GM12891 (cell line): ENCODE results near the gene DCDC2.

Experiments used
- DNase-seq: peaks from one replicate; pipeline ENCODE4 v3.0.0; 2011; ENCODE audit warnings: low spot score; ENCODE audit not compliant: insufficient read length
- FAIRE-seq: peaks from 2 replicates; lab custom pipeline; 2011; peaks lifted over from hg19 to GRCh38; lab: Jason Lieb, UNC
- PAX5 ChIP-seq: IDR thresholded peaks from 2 replicates; pipeline ENCODE4 v1.6.1; 2011; ENCODE audit warnings: low read length, moderate library complexity, mild to moderate bottlenecking; ENCODE audit not compliant: insufficient read depth, severe bottlenecking
- POLR2A ChIP-seq: IDR thresholded peaks from 2 replicates; pipeline ENCODE4 v1.6.1; 2011; ENCODE audit warnings: low read depth, low read length, control low read depth
- POLR2AphosphoS5 ChIP-seq: IDR thresholded peaks from 2 replicates; pipeline ENCODE4 v1.6.1; 2011; ENCODE audit warnings: low read depth, low read length, control low read depth
- POU2F2 ChIP-seq: IDR thresholded peaks from 2 replicates; pipeline ENCODE4 v1.6.1; 2011; ENCODE audit warnings: low read depth, mild to moderate bottlenecking, control low read depth, low read length, moderate library complexity
- SPI1 ChIP-seq: IDR thresholded peaks from 2 replicates; pipeline ENCODE4 v1.6.1; 2011; ENCODE audit warnings: low read depth, low read length, control low read depth
- TAF1 ChIP-seq: IDR thresholded peaks from 2 replicates; pipeline ENCODE4 v1.6.1; 2011; ENCODE audit warnings: low read depth, low read length, control low read depth

The DCDC2 gene

DNA sequence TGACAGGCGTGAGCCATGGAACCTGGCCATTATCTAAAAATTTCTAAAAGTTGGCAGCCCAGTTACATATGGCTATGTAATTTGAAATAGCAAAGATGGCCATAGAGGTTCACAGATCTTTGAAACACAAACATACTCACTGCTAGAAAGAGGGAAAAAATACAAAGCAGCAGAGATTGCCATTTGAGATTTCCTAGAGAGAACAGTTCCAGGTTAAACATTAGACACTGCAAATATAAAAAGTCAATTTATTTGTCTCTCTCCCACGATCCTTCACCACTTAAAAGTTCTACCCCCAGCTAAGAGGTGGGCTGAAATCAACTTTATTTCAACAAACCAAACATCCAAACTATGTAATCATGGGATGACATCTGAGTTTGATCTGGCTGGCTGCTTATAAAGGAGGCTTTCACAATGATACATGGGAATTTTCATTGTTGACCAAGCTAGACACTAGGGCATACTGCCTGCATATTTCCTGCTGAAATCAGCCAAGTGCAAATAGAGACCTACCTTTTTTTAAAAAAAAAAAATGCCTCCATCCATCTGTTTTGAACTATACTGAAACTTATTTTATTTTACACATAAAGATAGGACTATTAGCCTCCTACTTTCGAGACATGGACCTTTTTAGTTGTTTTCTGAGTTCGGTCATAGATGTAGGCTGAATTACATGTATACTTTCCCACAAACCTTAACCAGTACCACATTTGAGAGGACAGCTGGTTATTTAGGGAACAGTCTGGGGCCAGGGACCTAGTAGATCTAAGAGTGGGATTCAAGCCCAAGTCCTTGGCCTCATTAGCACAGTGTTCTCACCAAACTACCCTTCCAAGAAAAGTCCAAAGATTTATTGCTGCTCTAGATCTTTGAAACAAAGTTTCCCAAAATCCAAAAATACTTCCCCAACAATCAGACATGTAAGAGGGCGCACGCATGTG is 16.6 kb downstream of the DCDC2 start:
- FAIRE-seq (no peak), DNase-seq (no peak)
- TF ChIP-seq SPI1 (no peak), POU2F2 (no peak), POLR2A (no peak), PAX5 (no peak), TAF1 (no peak), POLR2AphosphoS5 (no peak)

DNA sequence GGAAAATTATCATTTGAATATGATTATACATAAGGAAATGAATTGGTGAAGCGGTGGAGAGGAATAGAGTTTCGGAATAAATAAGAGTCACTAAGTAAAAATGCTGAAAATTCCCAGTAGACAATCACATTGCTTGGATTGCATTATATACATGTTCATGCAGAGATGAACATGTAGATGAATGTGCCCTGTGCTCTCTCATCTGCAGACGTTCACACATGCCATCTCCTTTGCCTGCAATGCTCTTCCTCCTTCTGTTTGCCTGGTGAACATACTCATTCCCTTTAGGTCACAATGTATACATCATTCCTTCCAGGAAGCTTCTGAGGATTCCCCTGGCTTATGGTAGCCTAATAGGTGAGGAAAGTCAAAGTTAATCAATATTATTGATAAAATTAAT is 17.9 kb downstream of the DCDC2 start:
- DNase-seq (no peak), FAIRE-seq (no peak)
- TF ChIP-seq SPI1 (no peak), POLR2AphosphoS5 (no peak), TAF1 (no peak), POLR2A (no peak), POU2F2 (no peak), PAX5 (no peak)

DNA sequence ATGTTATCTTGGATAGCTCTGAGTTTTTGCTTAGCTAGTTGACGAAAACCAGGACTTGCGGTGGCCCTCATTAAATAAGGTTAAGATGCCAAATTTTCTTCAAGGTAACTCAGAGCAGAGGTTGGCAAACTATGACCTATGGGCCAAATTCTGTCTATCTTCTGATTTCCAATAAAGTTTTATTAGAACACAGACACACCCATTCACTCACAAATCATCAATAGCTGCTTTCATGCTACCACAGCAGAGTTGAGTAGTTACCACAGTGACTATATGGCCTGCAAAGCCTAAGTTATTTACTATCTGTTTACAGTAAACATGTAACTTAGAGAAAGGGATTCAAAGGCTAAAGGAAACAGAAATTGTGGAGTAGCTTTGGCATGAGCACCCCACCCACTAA is 23.6 kb downstream of the DCDC2 start:
- DNase-seq (no peak), FAIRE-seq (no peak)
- TF ChIP-seq TAF1 (no peak), POU2F2 (no peak), POLR2AphosphoS5 (no peak), PAX5 (no peak), SPI1 (no peak), POLR2A (no peak)

DNA sequence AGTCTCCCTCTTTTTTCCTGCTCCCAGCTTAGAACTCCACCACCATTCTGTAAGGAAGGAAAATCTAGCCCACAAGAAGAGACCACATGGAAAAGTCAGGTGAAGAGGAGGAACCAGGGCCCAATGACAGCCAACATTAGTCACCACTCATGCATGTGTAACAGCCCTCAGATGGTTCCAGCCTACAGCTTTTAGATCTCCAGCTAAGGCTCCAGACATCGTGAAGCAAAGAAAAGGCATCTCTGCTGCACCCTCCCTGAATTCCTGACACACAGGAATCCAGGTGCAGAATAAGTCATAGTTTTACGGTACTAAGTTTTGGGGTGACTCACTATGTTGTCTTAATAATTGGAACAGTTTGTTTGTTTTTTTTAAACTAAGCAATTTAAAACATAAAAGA is 25.5 kb downstream of the DCDC2 start:
- FAIRE-seq (no peak), DNase-seq (no peak)
- no peak for TF ChIP-seq TAF1
- no peak for TF ChIP-seq POU2F2
- TF ChIP-seq POLR2AphosphoS5, result no peak
- TF ChIP-seq SPI1, result no peak
- TF ChIP-seq POLR2A, result no peak
- no peak for TF ChIP-seq PAX5

DNA sequence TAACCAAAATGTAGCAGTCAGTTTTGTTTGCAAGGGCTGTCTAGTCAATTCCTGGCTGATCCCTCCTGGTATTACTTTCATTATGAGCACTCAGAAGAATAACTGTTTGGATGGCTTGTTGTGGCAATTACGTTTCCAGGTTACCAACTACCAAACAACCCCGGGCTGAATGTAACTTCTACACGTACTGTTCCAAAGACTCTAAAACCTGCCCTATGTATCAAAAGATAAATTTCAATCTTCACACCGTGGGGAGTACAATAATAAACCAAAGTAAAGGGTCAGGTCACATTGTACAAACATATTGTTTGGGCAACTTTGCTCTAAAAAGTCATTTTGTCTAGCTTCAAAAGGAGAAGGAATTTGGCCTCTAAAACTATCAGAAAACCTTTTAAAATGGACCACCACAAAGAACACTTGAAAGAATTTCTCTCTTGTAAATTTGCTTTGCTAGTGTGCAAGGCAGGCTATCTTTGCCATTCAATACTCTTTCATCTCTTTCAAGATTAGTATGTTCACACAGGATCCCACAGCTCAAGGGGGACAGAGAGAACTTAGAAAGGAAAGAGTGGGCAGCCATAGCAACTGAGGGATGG is 27.6 kb downstream of the DCDC2 start:
- FAIRE-seq (no peak), DNase-seq (no peak)
- TF ChIP-seq POLR2A (no peak), POU2F2 (no peak), SPI1 (no peak), PAX5 (no peak), POLR2AphosphoS5 (no peak), TAF1 (no peak)

DNA sequence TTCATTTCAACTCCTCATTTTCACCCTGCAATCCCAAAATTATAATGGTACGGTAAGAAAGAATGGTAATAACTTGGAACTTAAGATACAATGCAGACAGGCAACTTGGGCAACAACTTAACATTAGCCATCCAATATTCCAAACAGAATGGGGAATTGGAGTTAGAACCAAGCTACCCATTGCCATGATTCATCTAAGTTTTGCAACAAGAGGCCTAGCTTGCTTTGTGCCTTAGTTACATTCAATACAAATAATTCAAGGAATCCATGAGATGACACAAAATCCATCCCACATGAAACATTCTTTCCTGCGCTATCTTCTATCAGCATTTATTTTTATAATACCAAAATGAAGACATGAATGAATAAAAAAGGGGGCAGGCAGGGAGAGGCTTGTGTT is 28.4 kb downstream of the DCDC2 start:
- FAIRE-seq (no peak), DNase-seq (no peak)
- TF ChIP-seq POLR2AphosphoS5 (no peak), POLR2A (no peak), POU2F2 (no peak), PAX5 (no peak), TAF1 (no peak), SPI1 (no peak)

DNA sequence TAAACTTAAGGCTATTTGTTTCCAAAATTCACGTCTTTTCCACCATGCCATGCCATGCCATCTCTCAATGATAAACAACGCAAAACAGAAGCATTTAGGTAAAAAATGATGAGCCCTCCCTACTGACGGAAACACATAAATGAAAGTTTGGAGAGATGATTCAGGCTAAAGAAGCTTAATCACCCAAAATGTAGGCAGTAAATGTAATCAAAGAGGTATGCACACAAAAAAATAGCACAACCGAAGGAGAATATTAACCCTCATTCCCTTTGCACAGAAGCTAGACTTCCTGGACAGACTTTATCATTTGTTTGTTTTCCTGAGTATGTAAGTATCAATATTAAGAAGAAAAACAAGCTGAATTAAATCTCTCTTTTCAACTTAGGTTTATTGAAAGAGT is 28.8 kb downstream of the DCDC2 start:
- DNase-seq (no peak), FAIRE-seq (no peak)
- TF ChIP-seq POLR2AphosphoS5 (no peak), POLR2A (no peak)

DNA sequence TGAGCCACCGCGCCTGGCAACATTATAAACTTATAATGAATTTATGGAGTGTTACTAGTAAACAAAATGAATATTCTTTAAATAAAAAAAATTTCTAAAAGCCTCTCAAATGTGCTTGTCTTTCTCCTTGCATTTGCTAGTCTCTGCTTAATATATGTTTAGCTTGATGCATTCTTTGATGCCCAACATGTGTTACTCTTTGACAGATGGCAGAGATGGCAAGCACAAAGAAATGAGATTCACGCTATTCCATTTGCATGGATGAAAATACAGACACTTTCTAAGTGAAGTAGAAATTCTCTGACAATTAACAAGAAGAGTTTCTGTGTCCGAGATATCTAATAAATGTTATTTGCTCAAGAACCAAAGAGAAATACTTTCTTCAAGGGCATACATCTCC is 30.1 kb downstream of the DCDC2 start:
- DNase-seq (no peak), FAIRE-seq (no peak)
- TF ChIP-seq POLR2AphosphoS5 (no peak), SPI1 (no peak), TAF1 (no peak), POU2F2 (no peak), POLR2A (no peak), PAX5 (no peak)

DNA sequence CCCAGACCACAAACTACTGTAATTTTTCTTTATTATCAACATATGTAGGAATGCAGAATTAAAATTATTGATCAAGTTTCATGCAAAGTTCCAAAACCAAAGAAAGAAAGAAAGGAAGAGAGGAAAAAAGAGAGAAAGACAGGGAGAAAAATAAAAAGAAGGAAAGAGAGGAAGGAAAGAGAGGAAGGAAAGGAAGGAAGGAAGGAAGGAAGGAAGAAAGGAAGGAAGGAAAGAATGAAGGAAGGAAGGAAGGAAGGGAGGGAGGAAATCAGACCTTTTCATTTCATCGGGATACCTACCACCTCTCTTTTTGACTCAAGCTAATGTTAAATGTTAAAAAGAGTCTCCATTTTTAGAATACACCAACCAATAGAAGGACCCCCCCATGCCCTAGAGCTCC is 31.9 kb downstream of the DCDC2 start:
- TF ChIP-seq SPI1 (no peak), TAF1 (no peak), POLR2AphosphoS5 (no peak), POU2F2 (no peak), POLR2A (no peak), PAX5 (no peak)
- DNase-seq, result no peak
- no peak for FAIRE-seq

DNA sequence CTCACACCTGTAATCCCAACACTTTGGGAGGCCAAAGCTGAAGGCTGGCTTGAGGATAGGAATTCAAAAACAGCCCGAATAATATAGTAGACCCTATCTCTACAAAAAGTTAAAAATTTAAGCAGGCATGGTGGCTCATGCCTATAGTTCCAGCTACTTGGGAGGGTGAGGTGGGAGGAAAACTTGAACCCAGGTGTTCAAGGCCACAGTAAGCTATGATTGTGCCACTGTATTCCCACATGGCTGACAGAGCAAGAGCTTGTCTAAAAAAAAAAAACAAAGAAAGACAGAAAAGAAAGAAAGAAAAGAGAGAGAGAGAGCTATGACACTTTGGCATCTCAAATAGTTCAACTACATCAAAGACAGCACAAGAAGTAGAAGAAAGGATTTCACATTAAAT is 33.2 kb downstream of the DCDC2 start:
- FAIRE-seq (no peak), DNase-seq (no peak)
- TF ChIP-seq PAX5 (no peak), TAF1 (no peak), POU2F2 (no peak), SPI1 (no peak), POLR2A (no peak), POLR2AphosphoS5 (no peak)
